GM12878 (cell line): ENCODE measurements around the gene CHRNG. TPM values are rescaled to one million over a fixed set of nuclear protein-coding genes. Genes with fewer than 3 reads are reported as not detected.

Experiments
- ATAC-seq: fragments of 200-7000 bp; cut with Tn5 transposase; 3 replicates; pipeline ENCODE4 v1.9.1; 2020; ENCODE audit warnings: mild to moderate bottlenecking, moderate library complexity
- BruUV-seq: library from RNA; stranded (reverse); fragments of 400-500 nt; replicated peaks from 2 replicates; lab custom pipeline; 2021; lab: Mats Ljungman, UMichigan
- CTCF ChIA-PET: fragments of 300-600 bp; sonication (Branson Sonifier 250); formaldehyde crosslinking; extraction: SDS; loops from one replicate; lab custom pipeline; 2021; ENCODE audit warnings: inconsistent platforms; lab: Yijun Ruan, JAX
- POLR2A ChIA-PET: fragments of 350-600 bp; formaldehyde crosslinking; extraction: SDS; loops from one replicate; lab custom pipeline; 2021; ENCODE audit warnings: inconsistent platforms; lab: Charles Lee
- RAD21 ChIA-PET: fragments of 300-600 bp; sonication (Branson Sonifier 250); formaldehyde crosslinking; loops from one replicate; lab custom pipeline; 2023; ENCODE audit warnings: antibody characterized with exemption; ENCODE audit not compliant: unreplicated experiment; lab: Charles Lee
- SMC1A ChIA-PET: fragments of 300-600 bp; sonication (Branson Sonifier 250); formaldehyde crosslinking; loops from one replicate; lab custom pipeline; 2023; ENCODE audit not compliant: unreplicated experiment, uncharacterized antibody; lab: Charles Lee
- DNase-seq: peaks from one replicate; pipeline ENCODE4 v3.0.0-alpha.2; 2011; ENCODE audit warnings: low read depth, low spot score
- FAIRE-seq: peaks from 3 replicates; lab custom pipeline; 2011; peaks lifted over from hg19 to GRCh38; lab: Jason Lieb, UNC
- H2AFZ ChIP-seq: 2 replicates; pipeline ENCODE4 v1.6.0; 2011; ENCODE audit warnings: low read depth, low read length, control low read depth; ENCODE audit not compliant: control insufficient read depth
- H3K27ac ChIP-seq: 2 replicates; pipeline ENCODE4 v1.5.1; 2011; ENCODE audit warnings: control low read depth; ENCODE audit not compliant: control insufficient read depth, insufficient read depth
- H3K27me3 ChIP-seq, 2 experiments: replicated peaks in 1 of 2; 2 replicates each; pipeline versions ENCODE4 v1.6.0 to v1.6.1; 2011; ENCODE audit warnings: low read length in 1 of 2; ENCODE audit not compliant: control insufficient read depth in 2 of 2, insufficient read depth in 2 of 2
- H3K36me3 ChIP-seq, 2 experiments: 2 replicates each; pipeline ENCODE4 v1.5.1; 2011; ENCODE audit warnings: low read length in 1 of 2; ENCODE audit not compliant: control insufficient read depth in 2 of 2, insufficient read depth in 2 of 2
- H3K4me1 ChIP-seq: 2 replicates; pipeline ENCODE4 v1.6.1; 2011; ENCODE audit warnings: mild to moderate bottlenecking, low read length, moderate library complexity, mixed read lengths; ENCODE audit not compliant: control insufficient read depth, insufficient read depth
- H3K4me2 ChIP-seq: 2 replicates; pipeline ENCODE4 v1.6.0; 2011; ENCODE audit warnings: control low read depth; ENCODE audit not compliant: control insufficient read depth, insufficient read depth
- H3K4me3 ChIP-seq: fragments of 200-600 bp; sonication (generic); 2 replicates; pipeline ENCODE4 v1.5.1; 2016
- H3K79me2 ChIP-seq: 2 replicates; pipeline ENCODE4 v1.6.0; 2011; ENCODE audit warnings: low read length; ENCODE audit not compliant: control insufficient read depth, insufficient read depth
- H3K9ac ChIP-seq: 2 replicates; pipeline ENCODE4 v1.8.0; 2011; ENCODE audit warnings: low read length, control low read depth, mixed read lengths; ENCODE audit not compliant: control insufficient read depth, insufficient read depth
- H3K9me3 ChIP-seq: replicated peaks from 3 replicates; pipeline ENCODE4 v1.5.1; 2011; ENCODE audit warnings: mild to moderate bottlenecking, low read length; ENCODE audit not compliant: control insufficient read depth, insufficient read depth
- H4K20me1 ChIP-seq: 2 replicates; pipeline ENCODE4 v1.6.0; 2011; ENCODE audit not compliant: control insufficient read depth, insufficient read depth
- BACH1 ChIP-seq: fragments of 450-650 bp; IDR thresholded peaks from 2 replicates; pipeline ENCODE4 v1.6.1; 2017; ENCODE audit warnings: mild to moderate bottlenecking, borderline replicate concordance
- CBX5 ChIP-seq: sonication (generic); IDR thresholded peaks from 2 replicates; pipeline ENCODE4 v1.6.1; 2016; ENCODE audit warnings: low read depth, moderate library complexity, mild to moderate bottlenecking, inconsistent platforms
- CEBPB ChIP-seq, 2 experiments: fragments of 150-350 bp in 1 of 2; IDR thresholded peaks; 2 replicates each; pipeline ENCODE4 v1.6.1; 2012 to 2014; ENCODE audit warnings: low read depth in 2 of 2, low read length in 2 of 2, borderline replicate concordance in 1 of 2, inconsistent platforms in 1 of 2
- HDAC2 ChIP-seq: fragments of 200-600 bp; sonication (generic); IDR thresholded peaks from 2 replicates; pipeline ENCODE4 v1.6.1; 2017
- MTA2 ChIP-seq: fragments of 450-650 bp; IDR thresholded peaks from 2 replicates; pipeline ENCODE4 v1.6.1; 2016; ENCODE audit warnings: low read depth, mild to moderate bottlenecking, moderate library complexity
- POLR2AphosphoS5 ChIP-seq: IDR thresholded peaks from 2 replicates; pipeline ENCODE4 v1.6.1; 2011; ENCODE audit warnings: mild to moderate bottlenecking, low read length, inconsistent platforms
- RBBP5 ChIP-seq: fragments of 200-600 bp; sonication (generic); conservative IDR thresholded peaks from 2 replicates; pipeline ENCODE4 v1.6.1; 2016
- RUNX3 ChIP-seq: IDR thresholded peaks from 2 replicates; pipeline ENCODE4 v1.6.1; 2012; ENCODE audit warnings: low read length, inconsistent platforms
- SREBF1 ChIP-seq: IDR thresholded peaks from 2 replicates; pipeline ENCODE4 v1.6.1; 2012; ENCODE audit warnings: mild to moderate bottlenecking, low read length
- SUPT20H ChIP-seq: IDR thresholded peaks from 2 replicates; pipeline ENCODE4 v1.6.1; 2011; ENCODE audit warnings: low read depth, mild to moderate bottlenecking, low read length, moderate library complexity, borderline replicate concordance; ENCODE audit not compliant: control insufficient read depth
- ZNF217 ChIP-seq: fragments of 450-650 bp; IDR thresholded peaks from 2 replicates; pipeline ENCODE4 v1.6.1; 2017; ENCODE audit warnings: antibody characterized with exemption, mild to moderate bottlenecking
- ZNF274 ChIP-seq: IDR thresholded peaks from one replicate; pipeline ENCODE4 v1.8.0; 2011; ENCODE audit not compliant: insufficient read length, insufficient read depth
- WGBS: methylation state at CpG from one replicate; pipeline ENCODE4 v1.1.6; 2016; ENCODE audit warnings: low lambda C conversion rate; ENCODE audit not compliant: insufficient replicate concordance, insufficient coverage; ENCODE audit errors: missing lambda C conversion rate; 5-methylcytosine and 5-hydroxymethylcytosine counted together
- in situ Hi-C: fragments of 300-500 bp; cut with MboI; formaldehyde crosslinking; loops from 9 replicates; pipeline ENCODE4 v1.14.3; 2018; ENCODE audit warnings: mixed read lengths
- intact Hi-C: fragments of 100-400 bp; cut with micrococcal nuclease; formaldehyde crosslinking; loops from one replicate; pipeline ENCODE4 v1.14.2; 2022; ENCODE audit not compliant: unreplicated experiment
- polyA plus RNA-seq, 11 experiments: library from polyadenylated mRNA; depleted of rRNA in 4 of 11; unstranded in 6 of 11; stranded (reverse) in 5 of 11; fragments of >200 nt; fragmentation: Nextera tagmentation in 4 of 11; fragmentation: Illumina TruSeq in 1 of 11; extraction: Ambion mirVana in 4 of 11; extraction: Trizol in 1 of 11; gene quantifications; 1 replicate in 1 of 11; 2 replicates in 10 of 11; pipeline versions ENCODE4 v1.2.1 to v1.2.3, GENCODE V29; 2011 to 2016; ENCODE audit warnings: inconsistent platforms in 2 of 11, missing spikeins in 2 of 11, low read depth in 1 of 11
- total RNA-seq, 4 experiments: library from RNA; depleted of rRNA in 3 of 4; stranded (reverse); fragments of >200 nt in 3 of 4; fragmentation: Illumina TruSeq in 1 of 4; extraction: Trizol in 1 of 4; gene quantifications; 2 replicates each; pipeline versions ENCODE4 v1.2.1 to v1.2.3, GENCODE V29; 2013 to 2021

Gene CHRNG
- total and polyA plus RNA-seq, 10 of the 15 experiments (the other 5 are each of a cell fraction or from before 2014, with no cell fraction given) = 0.17 TPM; not detected in 9

DNA sequence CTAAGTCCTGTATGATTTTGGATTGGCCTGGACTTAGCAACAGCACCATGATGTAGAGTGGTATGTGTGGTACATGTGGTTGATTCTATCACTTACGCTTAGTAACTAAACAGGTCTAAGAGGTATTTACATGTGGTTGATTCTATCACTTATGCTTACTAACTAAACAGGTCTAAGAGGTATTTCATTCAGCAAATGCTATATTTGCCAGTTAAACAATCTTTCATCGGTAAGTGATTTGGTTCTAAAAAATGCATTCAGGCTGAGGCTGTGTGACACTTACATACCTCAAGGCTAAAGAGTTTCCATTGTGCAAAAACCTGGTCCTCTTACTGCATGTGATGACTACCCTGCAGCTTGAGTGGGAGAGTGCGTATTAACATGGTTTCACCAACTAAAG, 24.1 kb downstream of the CHRNG start:
- H3K4me2 ChIP-seq = no peak overlapping the region
- CTCF ChIA-PET = interaction anchor here (1.4 to 1.6 kb wide), 2 partner anchors 9 to 25 kb away, joined by 4 to 5 read pairs; partner anchors contain the start of gene CHRNG
- SMC1A ChIA-PET = no interaction called here
- peaks cover 9 to 41% of the 10 kb centered on the region in 2 experiments for H3K36me3 ChIP-seq
- no peaks in the 10 kb centered on the region for H3K79me2 ChIP-seq
- peaks cover 4% of the 10 kb centered on the region; the same call in 1 of the 2 replicates for H3K4me1 ChIP-seq
- WGBS = 47% methylated on average over 3 of the region's 3 CpGs
- POLR2A ChIA-PET = interaction anchor here (0.6 to 1.0 kb wide), 5 partner anchors 8 to 704 kb away, joined by 3 to 5 read pairs (median 3); partner anchors contain the start of genes EIF4E2 and TIGD1
- ATAC-seq (0 out of 3 replicates have a peak, but pooled peaks have one; percentile 20), DNase-seq (no peak), FAIRE-seq (no peak)
- in situ Hi-C loops = no loop called here
- RAD21 ChIA-PET = no interaction called here
- H4K20me1 ChIP-seq = no peaks in the 10 kb centered on the region
- TF ChIP-seq MTA2 = no peak
- no peak for TF ChIP-seq BACH1
- no peak for TF ChIP-seq CEBPB (IDR thresholded peaks at IDR 0.05; ENCODE audit: borderline replicate concordance in 1 of 2, low read depth in 2 of 2, low read length in 2 of 2)
- TF ChIP-seq CBX5 = no peak
- TF ChIP-seq ZNF274 = no peak
- no peak for TF ChIP-seq SREBF1
- no peak for TF ChIP-seq RBBP5
- TF ChIP-seq ZNF217 = no peak
- TF ChIP-seq POLR2AphosphoS5 = no peak
- TF ChIP-seq HDAC2 = no peak
- TF ChIP-seq RUNX3 = no peak
- no peak for TF ChIP-seq SUPT20H
- H3K9ac ChIP-seq = no peak overlapping the region
- BruUV-seq = no TSS peak
- intact Hi-C loops = no loop called here
- no peaks in the 10 kb centered on the region for H3K9me3 ChIP-seq
- no peak overlapping the region for H3K4me3 ChIP-seq
- H2AFZ ChIP-seq = no peak overlapping the region
- no peak overlapping the region for H3K27ac ChIP-seq
- no peaks in the 10 kb centered on the region for H3K27me3 ChIP-seq
